GM12892 (cell line): ENCODE results near the gene KRTAP13-1.

Experiments
- POLR2A ChIP-seq: IDR thresholded peaks from 2 replicates; pipeline ENCODE4 v1.6.1; 2011; ENCODE audit warnings: low read depth, low read length, control low read depth
- POLR2AphosphoS5 ChIP-seq: IDR thresholded peaks from 2 replicates; pipeline ENCODE4 v1.6.1; 2011; ENCODE audit warnings: low read depth, low read length, control low read depth
- TAF1 ChIP-seq: IDR thresholded peaks from 2 replicates; pipeline ENCODE4 v1.6.1; 2011; ENCODE audit warnings: low read depth, mild to moderate bottlenecking, control low read depth, low read length, borderline replicate concordance

GRCh38 chr21:30408782-30409494 lies 13.1 kb downstream of the KRTAP13-1 start:
- TF ChIP-seq POLR2A (no peak), TAF1 (no peak), POLR2AphosphoS5 (no peak)
